ENCODE data around the gene HCLS1.
"Not testable (repeated sequence)": the region's sequence is repeated elsewhere in the genome, so short reads cannot be mapped to it uniquely, and the experiment has no call there.

- not testable (repeated sequence) for TF ChIP-seq POLR2A, CTCF (IDR thresholded peaks at IDR 0.05)
Measured at GRCh38 chr3:121593806-121594205, 66.9 kb downstream of the HCLS1 start.

All from Peyer's patch (tissue), 4 donors.